SJCRH30 (cell line): ENCODE measurements around the gene PCF11. TPM values are rescaled to one million over a fixed set of nuclear protein-coding genes. Genes with fewer than 3 reads are reported as not detected.
A peak's percentile ranks its signal among the peaks of the same experiment; 100 is the strongest.
"Not testable (repeated sequence)": the region's sequence is repeated elsewhere in the genome, so short reads cannot be mapped to it uniquely, and the experiment has no call there.

ENCODE experiments used
- DNase-seq, 2 experiments: peaks; one replicate each; pipeline ENCODE4 v3.0.0-alpha.2; 2015 to 2020
- H3K27ac ChIP-seq: fragments of 250-450 bp; sonication (Bioruptor Pico); 2 replicates; pipeline ENCODE4 v1.5.1; 2020; ENCODE audit warnings: mild to moderate bottlenecking, moderate library complexity
- H3K27me3 ChIP-seq: fragments of 250-450 bp; sonication (Bioruptor Pico); 2 replicates; pipeline ENCODE4 v1.5.1; 2020; ENCODE audit warnings: mild to moderate bottlenecking, moderate library complexity
- H3K36me3 ChIP-seq: fragments of 250-450 bp; sonication (Bioruptor Pico); 2 replicates; pipeline ENCODE4 v1.5.1; 2020; ENCODE audit warnings: mild to moderate bottlenecking, moderate library complexity
- H3K4me1 ChIP-seq: fragments of 250-450 bp; sonication (Bioruptor Pico); 2 replicates; pipeline ENCODE4 v1.5.1; 2020; ENCODE audit warnings: mild to moderate bottlenecking, moderate library complexity
- H3K4me3 ChIP-seq: fragments of 250-450 bp; sonication (Bioruptor Pico); 2 replicates; pipeline ENCODE4 v1.5.1; 2020; ENCODE audit warnings: mild to moderate bottlenecking, moderate library complexity
- H3K9me3 ChIP-seq: fragments of 250-450 bp; sonication (Bioruptor Pico); replicated peaks from 2 replicates; pipeline ENCODE4 v1.5.1; 2020; ENCODE audit warnings: mild to moderate bottlenecking, moderate library complexity
- total RNA-seq: library from RNA; depleted of rRNA; stranded (reverse); fragments of >200 nt; shearing (Covaris generic); gene quantifications from 2 replicates; pipeline ENCODE4 v1.2.3, GENCODE V29; 2014

PCF11 gene
- total RNA-seq, 1 experiment from 2014 or later: 71.1 TPM

GRCh38 chr11:83192606-83193245, 35.8 kb downstream of the PCF11 start:
- Histone ChIP-seq H3K9me3 (no peaks in the 10 kb centered on the region), H3K36me3 (peaks cover 19% of the 10 kb centered on the region), H3K27me3 (no peaks in the 10 kb centered on the region), H3K27ac (peak overlapping the region; percentile 44), H3K4me1 (peaks cover 3% of the 10 kb centered on the region; the same call in 1 of the 2 replicates), H3K4me3 (peak overlapping the region; percentile 83)
- no peak for DNase-seq

GRCh38 chr11:83193315-83194280, 36.7 kb downstream of the PCF11 start, which contains the start of gene ANKRD42:
ANKRD42 (plus strand) TSS chr11:83193712; CDS start chr11:83194671, 959 bp downstream.
- peak within 1 kb of the TSS; percentile 83 for H3K4me3 ChIP-seq
- peak within 1 kb of the TSS; percentile 44 for H3K27ac ChIP-seq
- DNase-seq: peak; percentile 97 to 98
- H3K27me3 ChIP-seq: no peaks in the 10 kb centered on the region
- peaks cover 16% of the 10 kb centered on the region for H3K36me3 ChIP-seq
- H3K4me1 ChIP-seq: peaks cover 3% of the 10 kb centered on the region; the same call in 1 of the 2 replicates
- H3K9me3 ChIP-seq: no peaks in the 10 kb centered on the region

DNA sequence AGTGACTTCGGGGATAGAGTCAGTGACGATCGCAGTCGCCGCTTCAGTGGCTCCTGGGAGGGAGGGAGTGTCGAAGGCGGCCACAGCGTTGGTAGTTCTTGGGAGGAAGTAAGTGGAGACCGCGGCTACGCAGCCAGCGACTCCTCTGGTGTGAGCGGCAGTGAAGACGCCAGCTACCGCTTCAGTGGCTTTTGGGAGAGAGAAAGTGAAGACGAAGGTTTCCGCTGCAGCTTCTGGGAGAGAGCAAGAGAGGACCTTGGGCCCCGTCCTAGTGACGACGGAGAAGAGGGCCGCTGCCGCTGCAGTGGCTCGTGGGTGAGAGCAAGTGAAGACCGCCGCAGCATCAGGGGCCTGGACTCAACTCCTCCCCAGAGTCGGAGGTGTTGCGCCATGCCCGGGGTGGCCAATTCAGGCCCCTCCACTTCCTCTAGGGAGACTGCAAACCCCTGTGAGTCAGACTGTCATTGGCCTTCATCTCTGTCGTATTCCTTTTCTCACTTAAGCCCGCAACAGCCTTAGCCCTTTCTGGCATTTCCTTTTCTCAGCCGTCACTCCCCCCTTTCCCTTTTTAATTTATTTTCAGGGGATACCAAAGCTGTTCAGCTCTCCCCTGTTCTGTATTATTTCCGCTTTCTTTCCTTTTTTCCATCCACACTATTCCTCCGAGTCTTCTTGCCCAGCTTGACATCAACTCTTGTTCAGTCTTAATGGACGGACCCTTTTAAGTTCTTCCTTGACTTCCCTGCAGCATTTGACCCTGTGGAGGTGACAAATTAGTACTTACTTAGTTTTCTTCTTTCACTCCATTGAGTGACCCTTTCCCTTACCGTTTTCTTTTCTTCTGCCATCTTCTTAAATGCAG, 37.6 kb downstream of the PCF11 start:
- H3K27ac ChIP-seq: no peak overlapping the region
- no peaks in the 10 kb centered on the region for H3K9me3 ChIP-seq
- peak; percentile 65 to 67 for DNase-seq
- no peaks in the 10 kb centered on the region for H3K27me3 ChIP-seq
- H3K36me3 ChIP-seq: peaks cover 15% of the 10 kb centered on the region
- H3K4me3 ChIP-seq: peak overlapping the region; percentile 83
- H3K4me1 ChIP-seq: peaks cover 3% of the 10 kb centered on the region; the same call in 1 of the 2 replicates

- Histone ChIP-seq H3K4me1 (peaks cover 3% of the 10 kb centered on the region; the same call in 1 of the 2 replicates), H3K36me3 (peaks cover 15% of the 10 kb centered on the region), H3K9me3 (no peaks in the 10 kb centered on the region), H3K27ac (no peak overlapping the region), H3K4me3 (peak overlapping the region; percentile 83), H3K27me3 (no peaks in the 10 kb centered on the region)
- DNase-seq: peak in 1 of 2 experiments; percentile 15
Observed at GRCh38 chr11:83195143-83195466, 38.2 kb downstream of the PCF11 start.

DNA sequence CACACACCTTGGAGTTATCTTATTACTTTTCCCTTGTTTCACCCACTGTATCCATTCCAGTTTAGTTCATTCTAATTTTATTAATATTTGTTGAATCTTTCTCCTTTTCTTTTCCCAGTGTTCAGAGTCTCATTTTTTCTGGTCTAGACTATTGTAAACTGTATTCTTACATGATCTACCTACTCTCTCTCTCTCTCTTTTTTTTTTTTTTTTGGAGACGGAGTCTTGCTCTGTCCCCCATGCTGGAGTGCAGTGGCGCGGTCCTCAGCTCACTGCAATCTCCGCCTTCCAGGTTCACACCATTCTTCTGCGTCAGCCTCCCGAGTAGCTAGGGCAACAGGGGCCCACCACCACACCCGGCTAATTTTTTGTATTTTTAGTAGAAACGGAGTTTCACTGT, 38.7 kb downstream of the PCF11 start:
- H3K9me3 ChIP-seq: no peaks in the 10 kb centered on the region
- no peaks in the 10 kb centered on the region for H3K27me3 ChIP-seq
- no peak for DNase-seq
- H3K4me3 ChIP-seq: peak overlapping the region; percentile 83; the same call in 1 of the 2 replicates
- peaks cover 12% of the 10 kb centered on the region for H3K36me3 ChIP-seq
- no peak overlapping the region for H3K27ac ChIP-seq
- peaks cover 3% of the 10 kb centered on the region; the same call in 1 of the 2 replicates for H3K4me1 ChIP-seq

- Histone ChIP-seq H3K27ac (no peak overlapping the region), H3K4me3 (no peak overlapping the region), H3K4me1 (no peaks in the 10 kb centered on the region), H3K27me3 (no peaks in the 10 kb centered on the region), H3K36me3 (no peaks in the 10 kb centered on the region), H3K9me3 (no peaks in the 10 kb centered on the region)
- DNase-seq: no peak
Observed at GRCh38 chr11:83200035-83200434, 43.1 kb downstream of the PCF11 start.

- Histone ChIP-seq H3K4me3 (no peak overlapping the region), H3K9me3 (no peaks in the 10 kb centered on the region), H3K36me3 (no peaks in the 10 kb centered on the region), H3K27me3 (no peaks in the 10 kb centered on the region), H3K27ac (no peak overlapping the region), H3K4me1 (no peaks in the 10 kb centered on the region)
- DNase-seq: no peak
Observed at GRCh38 chr11:83205608-83206185, 48.8 kb downstream of the PCF11 start.

DNA sequence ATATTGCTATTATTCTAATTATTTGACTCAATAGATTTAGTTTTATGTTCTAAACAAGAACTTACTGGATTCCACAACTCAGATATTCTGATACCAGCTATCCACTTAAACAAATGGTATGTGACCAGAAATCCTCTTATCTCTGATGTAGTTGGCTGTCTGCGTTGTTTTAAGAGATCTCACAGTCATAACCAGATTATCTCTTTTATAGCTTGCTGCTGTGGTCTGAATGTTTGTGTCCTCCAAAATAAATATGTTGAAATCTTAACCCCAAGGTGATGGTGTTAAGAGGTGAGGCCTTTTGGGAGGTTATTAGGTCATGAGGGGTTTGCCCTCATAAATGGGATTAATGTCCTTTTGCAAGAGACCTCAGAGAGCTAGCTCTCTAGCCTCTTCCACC, 49.3 kb downstream of the PCF11 start:
- Histone ChIP-seq H3K9me3 (no peaks in the 10 kb centered on the region), H3K36me3 (no peaks in the 10 kb centered on the region), H3K4me3 (no peak overlapping the region), H3K4me1 (no peaks in the 10 kb centered on the region), H3K27me3 (no peaks in the 10 kb centered on the region), H3K27ac (no peak overlapping the region)
- no peak for DNase-seq

DNA sequence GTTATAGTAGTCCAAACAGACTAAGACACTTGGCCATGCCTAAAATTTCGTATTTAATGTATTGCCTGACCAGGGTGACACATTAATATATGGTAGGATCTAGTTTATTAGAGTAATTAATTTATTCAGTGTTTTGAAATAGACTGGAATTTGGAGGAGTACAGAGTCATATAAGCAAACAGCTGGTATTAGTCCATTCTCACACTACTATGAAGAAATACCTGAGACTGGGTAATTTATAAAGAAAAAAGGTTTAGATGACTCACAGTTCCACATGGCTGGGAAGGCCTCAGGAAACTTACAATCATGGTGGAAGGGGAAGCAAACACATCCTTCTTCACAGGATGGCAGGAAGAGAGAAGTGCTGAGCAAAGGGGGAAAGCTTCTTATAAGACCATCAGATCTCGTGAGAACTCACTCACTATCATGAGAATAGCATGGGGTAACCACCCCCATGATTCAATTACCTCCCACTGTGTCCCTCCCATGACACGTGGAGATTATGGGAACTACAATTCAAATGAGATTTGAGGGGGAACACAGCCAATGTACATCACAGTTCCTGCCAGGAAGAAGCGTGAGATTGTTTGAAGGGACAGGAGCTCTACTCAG, 49.9 kb downstream of the PCF11 start:
- H3K9me3 ChIP-seq, H3K4me3 ChIP-seq, H3K27me3 ChIP-seq, H3K27ac ChIP-seq, DNase-seq, H3K36me3 ChIP-seq, H3K4me1 ChIP-seq: not testable (repeated sequence)

DNA sequence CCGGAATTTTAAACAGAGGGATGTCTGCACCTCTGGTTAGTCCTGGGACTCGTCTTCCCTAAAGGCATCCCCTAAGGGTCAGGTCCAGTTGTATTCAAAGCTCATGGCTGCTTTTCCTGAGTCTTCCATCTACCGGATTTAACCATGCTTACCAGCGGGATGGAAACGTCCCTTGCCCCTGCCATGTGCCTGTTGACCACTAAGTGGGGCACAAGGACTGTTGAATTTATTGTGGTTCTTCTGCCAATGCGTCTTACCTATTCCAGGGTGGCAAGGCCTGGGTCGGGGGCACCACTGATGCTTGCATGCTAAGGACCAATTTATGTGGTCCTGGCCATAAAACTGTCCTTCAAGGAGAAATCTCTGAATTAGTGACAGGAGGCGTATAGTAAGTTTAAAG, 62.2 kb downstream of the PCF11 start:
- Histone ChIP-seq H3K36me3 (no peaks in the 10 kb centered on the region), H3K4me3 (no peak overlapping the region), H3K4me1 (no peaks in the 10 kb centered on the region), H3K9me3 (0 out of 2 replicates have a peak, but pooled peaks cover 3% of the 10 kb centered on the region), H3K27me3 (no peaks in the 10 kb centered on the region), H3K27ac (no peak overlapping the region)
- DNase-seq: peak in 1 of 2 experiments; percentile 28

DNA sequence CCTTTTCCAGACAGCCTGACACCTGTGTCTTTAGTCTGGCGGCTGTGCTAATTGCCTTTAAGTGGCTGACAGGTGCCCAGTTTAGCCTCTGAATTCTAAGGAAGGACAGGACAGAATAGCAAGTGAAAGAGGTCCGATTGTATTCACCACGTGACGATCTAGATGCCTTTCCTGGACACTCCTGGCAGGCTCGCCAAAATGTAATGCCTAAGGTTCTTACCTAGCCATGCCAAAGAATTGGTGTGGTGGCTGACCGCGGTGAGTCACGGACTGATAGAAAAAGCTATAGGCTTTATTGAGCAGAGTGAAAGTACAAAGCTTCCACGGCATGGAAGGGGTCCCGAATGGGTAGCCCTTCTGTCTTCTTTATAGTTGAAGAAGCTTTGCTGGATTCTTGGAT, 63.3 kb downstream of the PCF11 start:
- Histone ChIP-seq H3K27me3 (no peaks in the 10 kb centered on the region), H3K36me3 (no peaks in the 10 kb centered on the region), H3K4me3 (no peak overlapping the region), H3K27ac (no peak overlapping the region), H3K4me1 (no peaks in the 10 kb centered on the region), H3K9me3 (0 out of 2 replicates have a peak, but pooled peaks cover 3% of the 10 kb centered on the region)
- DNase-seq: peak; percentile 9 to 13

GRCh38 chr11:83221694-83222093, 64.8 kb downstream of the PCF11 start:
- H3K4me3 ChIP-seq: no peak overlapping the region
- H3K36me3 ChIP-seq: no peaks in the 10 kb centered on the region
- H3K4me1 ChIP-seq: no peaks in the 10 kb centered on the region
- H3K27ac ChIP-seq: no peak overlapping the region
- DNase-seq: no peak
- 0 out of 2 replicates have a peak, but pooled peaks cover 3% of the 10 kb centered on the region for H3K9me3 ChIP-seq
- no peaks in the 10 kb centered on the region for H3K27me3 ChIP-seq

- Histone ChIP-seq H3K27ac (no peak overlapping the region), H3K9me3 (0 out of 2 replicates have a peak, but pooled peaks cover 3% of the 10 kb centered on the region), H3K4me3 (no peak overlapping the region), H3K4me1 (no peaks in the 10 kb centered on the region), H3K36me3 (no peaks in the 10 kb centered on the region), H3K27me3 (no peaks in the 10 kb centered on the region)
- no peak for DNase-seq
Observed at GRCh38 chr11:83222499-83222898, 65.6 kb downstream of the PCF11 start.

DNA sequence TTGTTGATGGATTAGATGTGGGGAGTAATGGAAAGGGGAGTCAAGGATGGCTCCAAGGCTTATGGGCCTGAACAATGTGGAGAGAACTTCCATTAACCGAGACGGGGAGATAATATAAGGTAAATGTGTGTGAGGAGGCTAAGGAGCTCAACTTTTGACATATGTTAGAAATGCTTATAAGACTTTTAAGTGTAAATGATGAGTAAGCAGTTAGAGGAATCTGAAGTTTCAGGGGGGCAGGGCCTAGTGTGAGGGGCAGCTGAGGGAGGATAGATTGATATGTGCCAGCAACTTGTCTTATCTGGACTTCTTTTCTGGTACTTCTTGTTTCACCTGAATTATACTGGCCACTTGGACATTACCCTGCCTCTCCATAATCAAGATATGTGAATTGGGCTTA, 66.5 kb downstream of the PCF11 start:
- no peak for DNase-seq
- Histone ChIP-seq H3K36me3 (no peaks in the 10 kb centered on the region), H3K4me1 (no peaks in the 10 kb centered on the region), H3K27ac (no peak overlapping the region), H3K4me3 (no peak overlapping the region), H3K9me3 (0 out of 2 replicates have a peak, but pooled peaks cover 3% of the 10 kb centered on the region), H3K27me3 (no peaks in the 10 kb centered on the region)
